ENCODE data around the gene ATOH8.

The ATOH8 gene

GRCh38 chr2:85778646-85779379 lies 25.0 kb downstream of the ATOH8 start:
- no peak overlapping the region for H3K27ac ChIP-seq
- TF ChIP-seq CTCF (conservative IDR thresholded peaks at IDR 0.05) (no peak), ZFX (IDR thresholded peaks at IDR 0.05) (no peak)

DNA sequence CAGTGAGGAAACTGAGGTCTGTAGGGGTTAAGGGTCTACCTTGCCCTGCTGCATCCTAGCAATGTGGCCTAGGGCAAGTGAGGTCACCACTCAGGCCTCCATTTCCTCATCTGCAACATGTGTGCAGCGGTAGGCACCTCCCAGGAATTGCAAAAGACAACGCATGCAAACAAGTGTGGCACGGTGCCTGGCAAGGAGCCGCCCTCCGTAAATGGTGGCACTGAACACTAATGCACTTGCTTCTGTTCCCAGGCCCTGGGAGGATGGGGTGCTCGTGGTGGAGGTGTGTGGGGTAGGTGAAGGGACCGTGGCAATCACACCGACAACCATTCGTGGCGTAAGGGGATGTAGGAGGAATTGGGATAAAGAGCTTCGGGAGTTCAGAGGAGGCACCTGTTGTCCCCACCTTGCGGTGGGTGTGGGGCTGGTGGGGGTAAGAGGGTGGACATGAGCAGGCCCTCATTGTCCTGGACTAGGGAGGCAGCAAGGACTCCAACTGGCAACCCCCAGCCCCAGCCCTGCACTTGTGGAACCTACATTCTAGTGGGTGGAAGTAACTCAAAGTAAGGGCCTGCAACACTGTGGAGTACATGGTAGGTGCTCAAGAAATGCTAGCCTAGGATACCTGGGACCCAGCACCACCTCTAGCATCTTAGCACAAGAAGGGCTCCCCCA lies 26.0 kb downstream of the ATOH8 start:
- no peak for TF ChIP-seq ZFX (IDR thresholded peaks at IDR 0.05)
- no peak for TF ChIP-seq CTCF (conservative IDR thresholded peaks at IDR 0.05)
- no peak overlapping the region for H3K27ac ChIP-seq

DNA sequence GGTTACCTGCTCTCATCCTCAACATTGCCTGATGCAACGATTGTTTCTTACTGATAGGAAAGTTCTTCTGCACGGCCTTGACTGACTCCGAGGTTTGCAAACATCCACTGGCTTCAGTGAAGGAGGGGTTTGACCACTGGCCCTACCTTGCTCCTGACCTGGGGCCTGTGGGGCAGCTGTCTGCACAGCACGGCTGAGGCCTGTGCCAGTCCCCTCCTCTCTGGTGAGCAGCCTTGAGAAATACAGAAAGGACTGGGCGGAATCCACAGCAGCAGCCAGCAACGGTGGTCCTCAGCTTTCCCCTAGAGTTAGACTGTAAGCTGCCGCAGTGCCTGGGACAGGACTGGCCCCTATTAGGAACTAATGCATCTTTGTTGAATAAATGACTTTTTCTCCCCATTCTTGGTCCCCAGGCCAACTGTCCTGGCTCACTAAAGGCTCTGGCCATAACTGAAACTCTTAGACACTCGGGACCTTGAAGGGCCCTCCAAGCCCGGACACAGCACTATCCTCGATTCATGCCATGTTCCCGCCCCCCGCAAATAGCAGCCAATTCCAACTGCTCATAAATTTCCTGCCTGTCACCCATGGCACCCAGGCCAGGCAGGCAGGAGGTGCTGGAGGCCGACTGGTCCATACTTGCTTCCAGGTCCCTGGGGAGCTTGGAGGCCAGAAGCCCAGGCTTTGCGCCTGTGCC lies 26.7 kb downstream of the ATOH8 start:
- no peak for TF ChIP-seq ZFX (IDR thresholded peaks at IDR 0.05)
- no peak for TF ChIP-seq CTCF (conservative IDR thresholded peaks at IDR 0.05)
- no peak overlapping the region for H3K27ac ChIP-seq

DNA sequence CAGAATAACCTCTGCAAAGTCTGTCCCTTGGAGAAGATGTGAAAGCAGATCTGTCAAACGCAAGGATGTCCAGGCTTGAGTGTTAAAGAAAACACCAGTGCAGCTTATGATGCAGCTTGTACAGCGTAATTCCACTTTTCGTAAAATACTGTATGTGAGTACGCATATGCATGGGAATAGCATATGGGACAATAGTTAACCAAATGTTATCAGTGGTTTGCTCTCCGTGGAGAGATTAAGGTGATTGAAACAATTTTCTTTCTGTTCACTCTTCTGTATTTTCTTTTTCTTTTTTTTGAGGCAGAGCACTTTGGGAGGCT lies 27.2 kb downstream of the ATOH8 start:
- TF ChIP-seq CTCF (conservative IDR thresholded peaks at IDR 0.05) = no peak
- no peak for TF ChIP-seq ZFX (IDR thresholded peaks at IDR 0.05)
- H3K27ac ChIP-seq = no peak overlapping the region

- no peak overlapping the region for H3K27ac ChIP-seq
These were observed 30.0 kb downstream of the ATOH8 start for GRCh38 chr2:85783796-85784195.

GRCh38 chr2:85784474-85784986 lies 30.7 kb downstream of the ATOH8 start:
- H3K27ac ChIP-seq = no peak overlapping the region
- TF ChIP-seq CTCF (conservative IDR thresholded peaks at IDR 0.05) (no peak), ZFX (IDR thresholded peaks at IDR 0.05) (no peak)

More at GRCh38 chr2:85783796-85784195, 30.0 kb downstream of the ATOH8 start:
- TF ChIP-seq CTCF (conservative IDR thresholded peaks at IDR 0.05) = no peak
- no peak for TF ChIP-seq ZFX (IDR thresholded peaks at IDR 0.05)

Data from C4-2B (cell line).